Measurements from ENCODE around the gene SH3BP1.
"Not testable (repeated sequence)": the region's sequence is repeated elsewhere in the genome, so short reads cannot be mapped to it uniquely, and the experiment has no call there.

SH3BP1 gene

DNA sequence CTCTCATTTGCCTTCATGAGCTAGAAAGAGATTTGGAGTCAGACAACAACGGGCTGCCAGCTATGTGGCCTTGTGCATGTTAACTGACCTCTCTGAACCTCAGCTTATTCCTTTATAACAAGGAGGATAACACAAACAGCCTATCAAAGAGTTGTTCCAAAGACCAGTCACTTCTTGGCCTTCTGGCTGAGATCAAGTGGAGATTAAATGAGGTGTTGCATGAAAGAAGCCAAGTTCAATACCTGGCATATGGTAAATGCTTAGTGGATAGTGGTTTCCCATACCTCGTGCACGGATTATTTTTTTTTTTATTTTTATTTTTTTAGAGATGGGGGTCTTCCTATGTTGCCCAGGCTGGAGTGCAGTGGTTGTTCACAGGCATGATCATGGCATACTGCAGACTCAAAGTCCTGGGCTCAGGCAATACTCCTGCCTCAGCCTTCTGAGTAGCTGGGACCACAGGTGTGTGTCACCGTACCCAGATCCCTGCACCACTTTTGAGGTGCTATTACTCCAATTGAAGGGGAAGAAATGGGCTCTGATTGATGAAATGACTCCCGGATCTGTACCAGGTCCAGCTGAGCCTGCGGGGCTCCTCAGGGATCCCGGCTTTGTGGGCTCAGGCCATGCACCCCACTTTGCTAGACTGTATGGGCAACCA, 40.9 kb downstream of the SH3BP1 start:
- no peak for DNase-seq

DNA sequence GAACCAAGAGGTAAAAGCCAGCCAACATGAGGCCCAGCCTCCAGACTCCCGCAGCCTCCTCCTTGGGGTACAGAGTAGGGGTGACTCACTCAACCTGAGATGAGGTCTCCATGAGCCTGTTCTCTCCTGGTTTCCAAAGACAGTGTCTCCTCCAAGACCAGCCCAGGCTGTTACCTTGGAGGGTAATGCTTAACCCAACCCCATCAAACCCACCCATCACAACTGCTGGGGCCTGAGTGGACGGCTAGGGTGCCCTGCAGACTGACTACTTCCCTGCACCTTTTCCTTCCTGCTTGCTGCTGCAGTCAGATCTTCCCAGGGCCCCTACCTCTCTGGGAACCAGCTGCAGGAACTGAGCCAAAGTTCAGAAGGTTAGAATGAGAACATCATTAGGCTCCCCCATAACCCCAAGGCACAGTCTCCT, 41.5 kb downstream of the SH3BP1 start:
- no peak for DNase-seq

DNA sequence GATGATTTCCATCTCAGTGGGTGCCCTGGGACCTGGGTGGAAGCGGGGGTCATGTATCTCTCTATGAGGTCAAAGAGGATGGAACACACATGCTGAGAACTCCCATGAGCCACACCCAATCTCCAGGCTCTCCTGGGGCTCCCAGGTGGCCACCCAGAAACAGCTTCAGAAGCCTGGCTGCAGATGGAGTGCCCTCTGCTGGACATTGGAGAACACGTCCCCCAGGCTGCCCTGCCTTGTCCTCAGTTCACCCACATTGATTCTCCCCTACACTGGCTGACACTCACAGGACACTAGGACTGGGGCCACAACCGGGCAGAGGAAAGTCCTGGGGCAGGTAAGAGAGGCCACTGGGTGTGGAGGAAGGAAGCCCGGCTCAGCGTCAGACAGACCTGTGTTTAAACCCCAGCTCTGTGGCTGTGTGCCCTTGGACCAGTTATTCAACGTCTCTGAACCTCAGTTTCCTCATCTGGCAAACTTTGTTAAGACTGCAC, 42.1 kb downstream of the SH3BP1 start:
- DNase-seq: peak; percentile 83

DNA sequence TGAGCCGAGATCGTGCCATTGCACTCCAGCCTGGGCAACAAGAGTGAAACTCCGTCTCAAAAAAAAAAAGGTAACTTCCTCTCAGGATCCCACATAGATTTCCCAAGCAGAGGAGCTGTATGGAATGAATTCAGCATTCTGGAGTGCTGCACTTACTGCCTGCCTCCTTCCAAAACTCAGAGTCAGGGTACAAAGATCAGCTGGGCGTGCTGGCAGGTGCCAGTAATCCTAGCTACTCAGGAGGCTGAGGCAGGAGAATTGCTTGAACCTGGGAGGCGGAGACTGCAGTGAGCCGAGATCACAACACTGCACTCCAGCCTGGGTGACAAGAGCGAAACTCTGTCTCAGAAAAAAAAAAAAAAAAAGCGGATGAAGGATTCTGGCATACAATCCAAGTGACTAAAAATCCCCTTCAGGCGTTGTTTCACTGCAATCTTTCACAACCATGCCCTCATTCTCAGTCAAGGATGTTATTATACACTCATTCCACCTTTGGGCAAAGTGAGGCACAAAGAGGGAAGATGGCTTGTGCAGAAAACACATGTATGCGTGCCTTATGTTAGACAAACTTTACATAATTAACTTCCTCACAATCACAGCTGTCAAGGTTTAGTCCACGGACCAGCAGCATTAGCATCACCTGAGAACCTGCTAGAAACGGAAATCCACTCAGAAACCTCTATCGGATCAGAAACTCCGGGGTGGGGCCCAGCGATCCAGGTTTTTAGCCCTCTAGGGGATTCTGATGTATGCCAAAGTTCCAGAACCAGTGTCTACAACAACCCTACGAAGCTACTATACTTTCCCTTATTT, 45.5 kb downstream of the SH3BP1 start:
- DNase-seq: no peak

DNA sequence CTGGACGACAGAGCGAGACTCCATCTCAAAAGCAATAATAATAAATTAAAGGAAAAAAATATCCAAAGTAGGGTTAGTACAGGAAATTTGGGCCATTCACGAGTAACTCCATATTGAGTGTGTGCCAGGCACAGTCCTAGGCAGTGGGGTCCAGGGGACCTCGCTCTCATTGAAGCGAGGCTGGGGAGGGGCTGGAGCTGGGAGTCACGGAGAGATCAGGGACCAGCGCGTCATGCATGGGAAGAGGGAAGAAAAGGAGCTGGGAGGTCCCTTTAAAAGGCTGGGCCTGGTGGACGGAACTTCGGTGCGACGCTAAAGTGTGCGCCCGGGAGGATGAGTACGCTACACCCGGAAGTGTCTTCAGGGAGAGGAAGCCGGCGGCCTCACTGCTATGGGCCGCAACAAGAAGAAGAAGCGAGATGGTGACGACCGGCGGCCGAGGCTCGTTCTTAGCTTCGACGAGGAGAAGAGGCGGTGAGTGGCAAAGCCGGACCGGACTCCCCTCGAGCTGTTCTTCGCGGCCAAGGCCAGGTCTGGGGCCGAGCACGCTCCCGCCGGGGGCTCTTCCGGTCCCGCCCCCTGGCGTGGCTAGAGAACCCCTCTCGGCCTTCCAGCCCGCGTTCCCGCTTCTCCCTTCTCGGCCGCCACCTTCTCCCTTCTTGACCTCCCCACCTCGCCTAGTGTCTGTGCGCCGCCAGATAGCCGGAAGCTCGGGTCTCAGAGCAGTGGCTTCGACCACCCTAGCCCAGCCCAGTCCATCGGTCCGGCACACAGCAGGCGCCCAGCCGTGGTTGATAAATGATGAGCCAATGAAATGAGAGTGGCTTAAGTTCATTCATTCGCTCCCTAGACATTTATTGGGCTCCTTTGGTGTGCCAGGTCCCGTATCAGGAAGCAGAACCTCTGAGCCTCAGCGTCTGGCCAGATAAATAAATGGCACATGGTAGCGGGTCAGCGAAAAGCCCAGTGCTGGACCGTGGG, 46.8 kb downstream of the SH3BP1 start, which contains the start of gene NOL12:
Gene NOL12, plus strand, starts transcription at position 342 of the 981 bp plus-strand sequence. Its CDS starts 50 bp downstream, at position 392.
- peak; percentile 86 for DNase-seq

DNA sequence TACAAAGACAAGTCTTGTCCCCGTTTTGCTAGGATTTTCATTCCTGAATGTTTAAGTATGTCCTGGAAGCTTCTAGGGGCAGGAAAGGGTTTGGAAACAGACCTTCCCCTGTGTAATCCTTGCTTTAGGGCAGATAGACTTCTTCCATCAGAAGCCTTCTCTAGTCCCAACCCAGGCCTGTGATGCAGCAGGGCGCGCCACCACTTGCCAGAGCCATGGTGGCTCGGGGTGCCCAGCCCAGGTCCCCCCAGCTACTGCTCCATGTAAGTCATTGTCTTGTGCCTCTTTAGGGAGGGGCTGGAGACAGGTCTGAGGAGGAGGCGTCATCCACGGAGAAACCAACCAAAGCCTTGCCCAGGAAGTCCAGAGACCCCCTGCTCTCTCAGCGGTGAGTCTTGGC, 50.9 kb downstream of the SH3BP1 start:
- DNase-seq: no peak

DNA sequence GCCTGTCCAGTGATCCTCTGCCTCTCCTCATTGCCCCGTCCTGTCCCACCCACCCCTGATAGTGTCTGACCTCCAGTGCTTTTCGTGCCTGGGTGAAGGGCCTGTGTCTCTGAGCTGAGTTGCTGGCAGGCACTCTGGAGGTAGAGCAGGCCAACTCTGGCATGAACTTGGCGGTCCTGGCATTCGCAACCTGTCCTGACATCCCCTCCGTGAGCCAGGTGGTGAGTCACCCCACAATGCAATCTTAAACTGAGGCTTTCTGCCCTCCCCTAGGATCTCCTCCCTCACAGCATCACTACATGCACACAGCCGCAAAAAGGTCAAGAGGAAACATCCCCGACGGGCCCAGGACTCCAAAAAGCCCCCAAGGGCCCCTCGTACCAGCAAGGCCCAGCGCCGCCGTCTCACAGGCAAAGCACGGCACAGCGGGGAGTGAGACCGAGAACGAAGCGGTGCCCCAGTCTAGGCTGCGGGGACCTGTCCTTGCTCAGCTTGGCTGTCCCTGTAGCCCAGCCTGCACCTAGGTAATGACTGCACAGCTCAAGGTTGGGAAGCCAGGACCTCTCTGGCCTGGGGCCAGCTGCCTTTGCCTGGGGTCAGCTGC, 51.5 kb downstream of the SH3BP1 start:
- DNase-seq: no peak

DNA sequence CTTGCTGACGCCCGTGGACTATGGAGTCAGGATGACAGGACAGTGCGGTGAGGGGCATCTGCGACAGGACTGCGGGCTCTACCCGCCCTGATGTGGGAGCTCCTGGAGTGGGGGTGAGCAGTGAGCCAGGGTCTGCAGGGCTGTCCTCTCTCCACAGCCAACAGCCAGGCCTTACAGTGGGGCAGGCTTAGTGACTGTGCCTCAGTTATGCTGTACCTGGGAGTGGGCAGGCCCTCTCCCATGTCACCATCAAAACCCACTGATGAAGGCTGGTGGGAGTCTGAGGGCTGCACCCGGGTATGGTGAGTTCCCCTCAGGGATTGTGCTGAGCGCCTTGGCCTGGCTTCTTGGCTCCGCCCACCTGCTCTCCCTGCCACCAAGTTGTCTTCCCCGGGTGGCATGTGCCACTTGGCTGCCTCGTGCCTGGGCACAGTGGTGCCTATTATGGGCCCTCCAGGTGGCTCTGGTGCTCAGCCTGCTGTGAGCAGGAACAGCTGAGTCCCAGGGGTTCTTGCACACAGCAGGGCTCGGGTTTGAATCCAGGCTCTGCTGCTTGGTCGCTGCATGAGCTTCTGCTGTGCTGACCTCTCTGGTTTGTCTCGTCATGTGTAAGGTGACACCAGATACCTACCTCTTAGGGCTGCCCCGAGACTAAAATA, 53.3 kb downstream of the SH3BP1 start:
- DNase-seq: no peak

DNA sequence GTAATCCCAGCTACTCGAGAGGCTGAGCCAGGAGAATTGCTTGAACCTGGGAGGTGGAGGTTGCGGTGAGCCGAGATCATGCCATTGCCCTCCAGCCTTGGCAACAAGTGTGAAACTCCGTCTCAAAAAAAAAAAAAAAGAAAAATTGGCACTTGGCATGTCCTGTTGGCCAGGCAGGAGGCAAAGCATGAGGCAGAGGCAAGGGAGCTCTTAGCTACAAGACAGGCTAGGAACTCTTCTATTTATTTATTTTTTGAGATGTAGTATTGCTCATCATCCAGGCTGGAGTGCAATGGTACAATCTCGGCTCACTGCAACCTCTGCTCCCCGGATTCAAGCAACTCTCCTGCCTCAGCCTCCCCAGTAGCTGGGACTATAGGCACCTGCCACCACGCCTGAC, 54.7 kb downstream of the SH3BP1 start:
- DNase-seq: not testable (repeated sequence)

DNA sequence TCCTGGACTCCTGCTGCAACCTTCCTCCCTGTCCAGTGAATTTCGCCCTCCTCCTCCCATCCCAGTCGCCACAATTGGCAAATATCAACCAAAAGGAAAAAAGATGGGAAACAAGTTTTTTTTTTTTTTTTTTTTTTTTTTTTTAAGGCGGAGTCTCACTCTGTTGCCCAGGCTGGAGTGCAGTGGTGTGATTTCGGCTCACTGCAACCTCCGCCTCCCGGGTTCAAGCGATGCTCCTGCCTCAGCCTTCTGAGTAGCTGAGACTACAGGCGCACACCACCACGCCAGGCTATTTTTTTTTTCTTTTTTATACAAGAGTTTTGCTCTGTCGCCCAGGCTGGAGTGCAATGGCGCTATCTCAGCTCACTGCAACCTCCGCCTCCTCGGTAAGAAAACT, 56.8 kb downstream of the SH3BP1 start:
- not testable (repeated sequence) for DNase-seq

DNA sequence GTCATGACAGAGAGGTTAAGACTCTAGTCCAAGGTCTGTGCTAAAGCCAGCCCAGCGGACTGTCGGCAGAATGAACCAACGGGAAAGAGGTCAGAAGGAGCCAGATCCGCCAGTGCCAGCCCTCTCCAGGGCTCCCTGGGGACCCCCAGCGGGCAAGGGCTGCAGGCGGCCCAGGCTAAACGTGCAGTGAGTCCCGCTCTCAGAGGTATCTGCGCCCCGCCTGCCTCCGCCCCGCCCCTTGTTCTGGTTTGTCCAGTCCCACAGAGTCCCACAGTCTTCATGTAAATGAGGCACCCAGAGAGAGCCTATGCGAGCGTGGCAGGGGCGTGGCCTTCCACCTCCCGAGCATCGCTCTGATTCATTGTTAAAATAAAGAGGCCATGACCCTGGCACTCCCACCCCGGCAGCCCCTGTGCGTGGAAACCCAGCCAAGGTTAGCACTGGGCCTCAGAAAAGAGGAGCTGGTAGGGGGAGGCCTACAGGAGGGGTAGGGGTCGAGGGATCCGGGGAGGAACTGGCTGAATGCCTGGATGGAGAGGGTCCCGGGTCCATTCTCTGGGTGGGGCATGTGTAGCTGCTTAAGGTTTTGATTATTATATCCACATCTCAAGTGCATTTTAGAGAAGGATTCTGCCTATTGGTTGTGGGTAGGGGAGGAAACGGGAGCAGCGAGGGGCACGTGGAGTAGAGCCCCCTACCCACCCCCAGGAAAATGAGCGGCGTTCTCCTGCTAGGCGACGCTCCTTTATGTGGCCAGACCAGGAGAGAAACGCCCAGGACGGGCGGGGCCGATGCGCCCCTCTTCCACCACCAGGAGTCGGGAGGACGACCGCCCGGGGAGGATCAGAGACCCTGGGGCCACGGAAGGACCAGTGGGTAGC, 57.4 kb downstream of the SH3BP1 start, which contains the start of gene TRIOBP:
Gene TRIOBP, plus strand, starts transcription at position 392 of the 881 bp plus-strand sequence. CDS start 4,318 bp downstream, outside the sequence.
- peak; percentile 92 for DNase-seq

DNA sequence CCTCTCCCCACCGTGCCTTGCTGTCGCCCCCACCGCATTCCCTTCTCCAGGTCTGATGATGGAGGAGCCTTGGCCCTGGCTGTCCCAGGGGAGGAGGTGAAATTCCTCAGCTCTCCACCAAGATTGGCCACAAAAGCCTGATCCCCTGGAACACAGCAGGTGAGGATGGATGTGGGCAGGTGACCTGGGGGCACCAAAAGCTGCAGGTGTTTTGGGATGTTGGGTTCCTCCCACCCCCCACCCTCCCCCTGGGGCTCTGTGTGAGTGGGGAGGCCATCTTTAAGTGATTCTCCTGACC, 58.0 kb downstream of the SH3BP1 start:
- DNase-seq: no peak

DNA sequence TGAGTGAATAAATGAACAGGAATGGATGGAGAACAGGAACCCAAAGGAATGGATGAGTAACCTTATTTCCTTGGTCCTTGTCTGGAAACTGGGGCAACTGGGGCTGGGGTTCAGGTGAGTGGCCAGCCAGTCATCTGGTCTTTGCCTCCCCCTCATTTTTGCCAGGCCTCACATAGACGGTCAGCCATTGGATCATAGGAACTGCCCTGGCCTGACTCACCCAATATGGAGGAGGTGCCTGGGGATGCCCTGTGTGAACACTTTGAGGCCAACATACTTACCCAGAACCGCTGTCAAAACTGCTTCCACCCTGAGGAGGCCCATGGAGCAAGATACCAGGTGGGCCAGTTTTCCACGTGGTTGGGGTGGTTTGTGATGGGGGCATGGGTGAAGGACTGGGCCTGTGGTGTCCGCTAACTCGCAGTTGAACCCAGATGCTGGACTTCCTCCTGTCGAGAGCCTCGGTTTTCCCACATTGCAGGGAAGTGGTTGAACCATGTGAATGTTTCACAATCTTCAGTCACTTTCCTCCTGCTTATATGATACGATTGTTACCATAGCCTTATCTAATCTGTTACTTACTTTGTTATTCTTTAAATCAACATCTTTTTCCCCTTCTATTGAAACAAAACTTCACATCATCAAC, 61.8 kb downstream of the SH3BP1 start:
- DNase-seq: no peak

DNA sequence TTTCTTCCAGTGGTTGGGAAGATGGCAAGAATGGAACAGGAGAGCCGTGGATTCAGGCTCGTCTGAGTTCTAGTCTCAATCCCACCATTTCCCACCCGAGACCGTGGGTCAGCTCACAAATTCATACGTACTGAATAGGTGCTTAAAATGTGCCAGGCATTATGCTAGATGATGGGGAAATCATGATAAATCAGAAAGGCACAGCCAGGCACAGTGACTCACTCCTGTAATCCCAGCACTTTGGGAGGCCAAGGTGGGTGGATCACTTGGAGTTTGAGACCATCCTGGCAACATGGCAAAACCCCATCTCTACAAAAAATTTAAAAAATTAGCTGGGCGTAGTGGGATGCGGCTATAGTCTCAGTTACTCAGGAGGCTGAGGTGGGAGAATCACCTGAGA, 64.4 kb downstream of the SH3BP1 start:
- no peak for DNase-seq

DNA sequence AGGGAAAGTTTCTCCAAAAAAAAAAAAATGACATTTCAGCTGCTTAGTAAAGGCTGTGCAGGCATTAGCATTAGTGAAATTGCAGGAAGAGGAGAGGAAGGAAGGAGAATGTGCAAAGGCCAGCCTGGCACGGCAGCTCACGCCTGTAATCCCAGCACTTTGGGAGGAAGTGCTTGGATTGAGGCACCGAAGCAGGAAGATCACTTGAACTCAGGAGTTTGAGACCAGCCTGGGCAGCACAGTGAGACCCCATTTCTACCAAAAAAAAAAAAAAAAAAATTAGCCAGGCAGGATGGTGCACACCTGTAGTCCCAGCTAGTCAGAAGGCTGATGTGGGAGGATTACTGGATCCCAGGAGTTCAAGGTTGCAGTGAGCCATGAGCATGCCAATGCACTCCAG, 65.2 kb downstream of the SH3BP1 start:
- DNase-seq: no peak

DNA sequence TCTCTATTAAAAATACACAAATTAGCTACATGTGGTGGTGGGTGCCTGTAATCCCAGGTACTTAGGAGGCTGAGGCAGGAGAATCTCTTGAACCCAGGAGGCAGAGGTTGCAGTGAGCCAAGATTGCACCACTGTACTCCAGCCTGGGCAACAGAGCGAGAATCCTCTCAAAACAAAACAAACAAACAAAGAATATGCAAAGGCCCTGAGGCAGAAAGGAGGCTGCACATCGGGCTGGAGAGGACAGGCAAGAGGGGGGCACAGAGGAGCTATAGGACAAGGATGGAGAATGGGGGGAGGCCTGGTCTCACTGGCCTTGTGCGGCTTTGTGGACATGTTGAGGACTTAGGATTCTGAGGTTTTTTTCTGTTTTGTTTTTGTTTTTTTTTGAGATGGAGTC, 65.7 kb downstream of the SH3BP1 start:
- DNase-seq: no peak

All from activated CD8-positive, alpha-beta memory T cell treated with anti-CD3 and anti-CD28 coated beads, Interleukin-2, amount 50 U/mL, for 48 hours (primary cell).